Smooth muscle cell of the brain vasculature (primary cell): ENCODE measurements around the gene STARD10.

Source experiments
- DNase-seq: peaks from one replicate; pipeline ENCODE4 v3.0.0-alpha.2; 2012; ENCODE audit warnings: low read depth, low spot score

STARD10 gene

GRCh38 chr11:72763823-72764222 is 30.0 kb downstream of the STARD10 start:
- DNase-seq, result no peak

GRCh38 chr11:72762641-72763304 is 31.1 kb downstream of the STARD10 start:
- DNase-seq, result no peak

DNA sequence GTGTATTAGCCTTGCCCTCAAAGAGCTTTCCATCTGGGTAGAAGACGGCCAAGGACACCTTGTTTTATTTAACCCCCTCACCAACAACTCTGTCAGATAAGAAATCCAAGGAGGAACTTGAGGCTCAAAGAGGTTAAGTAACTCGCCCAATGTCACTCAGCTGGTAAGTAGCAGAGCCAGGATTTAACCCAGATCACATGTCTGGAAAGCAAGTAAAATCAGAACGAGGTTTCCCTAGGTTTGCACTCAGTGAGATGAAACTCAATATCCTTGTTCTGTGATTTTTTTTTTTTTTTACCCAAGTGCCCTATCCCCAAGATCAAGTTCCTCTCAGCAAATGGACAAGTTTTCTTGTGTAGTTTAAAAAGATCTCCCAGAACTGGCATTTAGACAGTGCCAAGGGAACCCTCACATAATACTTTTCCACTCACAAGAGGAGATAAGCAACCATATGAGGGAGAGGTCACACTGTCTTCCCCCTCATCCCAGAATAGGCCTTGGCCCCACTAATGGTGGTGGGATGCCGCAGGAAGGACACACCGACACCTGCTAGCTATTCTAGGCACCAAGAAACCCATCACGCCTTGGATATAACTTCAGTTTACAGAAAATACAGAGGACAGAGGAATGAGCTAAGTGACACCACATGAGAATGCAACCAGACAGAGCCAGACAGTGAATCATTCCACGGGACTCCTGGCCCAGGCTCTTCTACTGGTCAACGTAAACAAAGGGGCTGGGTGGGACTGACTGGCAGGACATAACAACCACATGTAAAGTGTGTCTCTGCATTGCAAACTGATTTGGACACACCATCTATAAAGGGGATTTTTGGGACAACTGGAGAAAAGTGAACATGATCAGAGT is 33.1 kb downstream of the STARD10 start:
- DNase-seq, result no peak

DNA sequence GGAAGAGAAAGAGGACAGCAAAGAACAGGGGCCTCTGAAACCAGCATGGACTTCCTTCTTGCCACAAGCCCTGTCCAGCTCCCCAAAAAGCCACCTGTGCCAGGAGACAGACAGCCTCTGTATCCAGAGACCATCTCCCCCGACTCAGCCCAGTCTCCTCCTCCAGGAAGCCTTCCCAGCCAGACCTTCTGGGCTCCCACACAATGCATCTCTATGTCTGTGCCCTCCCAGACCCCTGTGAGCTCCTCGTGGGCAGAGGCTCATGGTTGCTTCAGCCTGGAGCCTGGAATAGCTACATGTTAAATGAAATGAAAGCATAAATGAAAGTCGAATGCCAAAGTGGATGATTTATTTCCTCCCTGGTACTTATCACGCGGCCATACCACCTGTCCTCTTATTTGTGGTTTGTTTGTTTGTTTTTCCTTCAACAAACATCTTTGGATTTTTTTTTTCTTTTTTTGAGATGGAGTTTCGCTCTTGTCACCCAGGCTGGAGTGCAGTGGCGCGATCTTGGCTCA is 34.3 kb downstream of the STARD10 start:
- DNase-seq, result no peak

DNA sequence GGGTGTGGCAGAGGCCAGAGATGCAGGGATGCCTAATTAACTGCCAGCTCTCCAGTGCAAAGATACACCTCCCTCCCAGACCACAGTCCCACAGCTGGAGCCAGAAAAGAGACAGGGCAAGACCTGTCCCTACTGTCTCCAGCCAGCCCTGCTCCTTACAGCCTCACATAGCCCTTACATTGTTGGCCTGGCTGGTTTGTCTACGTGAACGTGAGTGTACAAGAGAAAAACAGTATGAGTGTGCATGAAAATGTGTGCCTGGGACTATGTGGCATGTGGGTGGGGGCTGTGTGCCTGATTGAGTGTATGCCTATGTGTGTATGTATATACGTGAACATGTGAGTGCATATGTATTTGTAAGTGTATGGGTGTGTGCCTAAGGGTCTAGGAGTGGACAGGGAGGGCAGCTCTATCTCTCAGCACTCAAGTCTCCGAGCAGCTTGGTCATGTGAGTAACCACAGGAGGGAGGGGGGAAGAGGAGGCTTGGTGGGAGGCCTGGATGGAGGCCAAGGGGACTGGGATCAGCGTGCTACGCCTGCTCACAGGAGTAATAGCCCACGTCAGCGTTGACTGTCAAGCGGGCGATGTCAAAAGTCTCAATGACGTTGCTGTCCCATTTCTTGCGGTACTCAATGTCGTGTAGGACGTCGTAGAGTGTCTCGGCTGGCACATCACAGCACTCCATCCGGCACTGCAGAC is 35.0 kb downstream of the STARD10 start:
- DNase-seq, result peak; percentile 85

DNA sequence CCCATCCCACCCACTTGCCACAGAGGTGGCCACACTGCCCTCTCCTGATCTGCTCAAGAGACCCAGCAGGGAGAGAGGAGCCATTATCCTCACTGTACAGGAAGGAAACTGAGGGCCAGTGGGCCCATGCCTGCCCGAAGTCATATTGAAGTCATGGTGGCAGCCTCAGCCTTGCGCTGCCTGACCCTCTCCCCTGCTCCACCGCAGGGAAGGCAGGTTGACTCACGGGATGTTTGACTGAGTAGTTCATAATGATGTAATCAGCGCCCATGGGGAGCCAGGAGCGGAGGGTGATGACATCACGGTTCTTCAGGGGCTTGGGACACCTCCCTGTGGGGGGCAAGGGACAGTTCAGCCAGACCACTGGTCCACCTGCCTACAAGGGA is 35.5 kb downstream of the STARD10 start:
- no peak for DNase-seq

GRCh38 chr11:72755713-72756285 is 38.0 kb downstream of the STARD10 start:
- no peak for DNase-seq

- DNase-seq, result no peak
Measured at GRCh38 chr11:72754544-72755155, 39.2 kb downstream of the STARD10 start.

GRCh38 chr11:72754149-72754543 is 39.7 kb downstream of the STARD10 start:
- DNase-seq, result no peak

DNA sequence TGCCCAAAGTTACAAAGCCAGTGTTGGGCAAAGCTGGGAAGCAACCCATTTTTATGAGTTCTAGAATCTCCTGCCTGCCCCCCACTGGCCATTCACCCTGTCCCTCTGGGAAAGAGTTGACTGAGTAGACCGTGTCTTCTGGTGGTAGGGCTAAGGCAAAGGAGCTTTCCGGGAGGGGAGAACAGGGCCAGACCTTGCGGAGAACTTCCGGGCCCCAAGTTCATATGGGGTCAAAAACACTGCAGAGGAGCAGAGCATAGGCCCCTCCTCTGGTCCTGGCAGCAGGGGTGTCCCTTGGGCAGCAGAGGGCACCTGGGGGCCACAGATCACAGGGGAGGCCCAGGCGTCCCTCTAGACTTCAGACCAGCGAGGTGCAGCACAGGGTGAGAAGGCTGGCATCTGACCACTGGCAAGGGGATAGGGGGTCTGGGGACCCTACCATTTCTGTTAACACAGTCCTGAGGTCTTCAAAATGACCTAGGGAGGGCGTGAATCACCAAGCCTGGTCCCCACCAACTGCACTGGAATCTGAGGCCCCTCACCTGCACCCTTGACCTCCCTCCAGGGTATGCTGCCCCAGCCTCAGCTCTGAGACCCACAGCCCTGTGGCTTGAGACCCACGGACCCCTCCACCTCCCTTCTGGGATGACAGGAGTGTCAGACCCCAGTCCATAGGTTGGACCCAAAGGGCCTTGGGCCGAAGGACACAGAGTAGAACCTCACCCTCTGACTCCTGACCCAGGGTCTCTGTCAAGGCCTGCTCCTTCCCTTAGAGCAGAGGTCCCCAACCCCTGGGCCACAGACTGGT is 40.3 kb downstream of the STARD10 start:
- DNase-seq, result no peak

DNA sequence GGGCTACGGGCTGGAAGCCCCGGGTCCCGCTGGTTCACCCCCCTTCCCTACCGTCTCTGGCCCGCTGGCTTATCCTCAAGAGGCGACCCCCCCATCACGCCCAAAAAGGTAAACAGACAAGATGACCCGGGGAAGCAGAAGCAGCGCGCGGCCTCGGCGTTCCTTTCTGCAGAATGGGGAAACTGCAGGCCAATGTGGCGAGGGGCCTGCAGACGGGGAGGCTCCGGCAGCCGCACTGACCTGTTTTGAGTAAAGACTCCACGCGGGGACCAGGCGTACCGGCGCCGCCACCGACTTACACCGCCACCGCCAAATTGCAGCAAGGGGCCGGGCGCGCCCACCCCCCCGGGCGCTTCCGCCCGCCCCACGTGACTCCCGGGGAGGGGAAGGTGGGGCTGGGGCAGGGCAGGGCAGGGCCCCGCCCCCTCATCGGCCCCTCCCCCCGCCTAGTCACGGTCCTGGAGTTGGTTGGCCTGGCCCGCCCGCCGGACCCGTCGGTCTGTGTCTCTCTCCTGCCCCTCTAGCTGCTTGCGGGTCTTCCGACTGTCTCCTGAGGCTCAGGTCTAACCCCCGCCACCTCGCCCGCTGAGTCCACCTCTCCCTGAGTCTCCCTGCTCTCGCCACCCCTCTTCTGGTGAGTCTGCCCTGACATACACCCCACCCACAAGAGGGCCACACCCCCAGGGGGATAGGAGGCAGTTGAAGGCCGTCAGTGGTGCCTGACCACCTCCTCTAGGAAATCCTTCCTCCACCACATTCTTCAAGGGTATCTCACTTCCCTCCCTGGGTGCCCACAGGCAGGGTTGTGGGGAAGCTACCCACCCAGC is 41.5 kb downstream of the STARD10 start, which contains the start of gene ARAP1:
ARAP1 (minus strand) TSS at position 321 of the 827 bp plus-strand sequence. CDS start 25,280 bp downstream, outside the sequence.
- DNase-seq, result no peak

GRCh38 chr11:72751116-72752087 is 42.4 kb downstream of the STARD10 start:
- DNase-seq, result no peak

- DNase-seq, result no peak
Measured at GRCh38 chr11:72750556-72751115, 43.2 kb downstream of the STARD10 start.

- DNase-seq, result no peak
Measured at GRCh38 chr11:72750086-72750485, 43.8 kb downstream of the STARD10 start.

GRCh38 chr11:72747289-72747855 is 46.5 kb downstream of the STARD10 start:
- DNase-seq, result no peak

DNA sequence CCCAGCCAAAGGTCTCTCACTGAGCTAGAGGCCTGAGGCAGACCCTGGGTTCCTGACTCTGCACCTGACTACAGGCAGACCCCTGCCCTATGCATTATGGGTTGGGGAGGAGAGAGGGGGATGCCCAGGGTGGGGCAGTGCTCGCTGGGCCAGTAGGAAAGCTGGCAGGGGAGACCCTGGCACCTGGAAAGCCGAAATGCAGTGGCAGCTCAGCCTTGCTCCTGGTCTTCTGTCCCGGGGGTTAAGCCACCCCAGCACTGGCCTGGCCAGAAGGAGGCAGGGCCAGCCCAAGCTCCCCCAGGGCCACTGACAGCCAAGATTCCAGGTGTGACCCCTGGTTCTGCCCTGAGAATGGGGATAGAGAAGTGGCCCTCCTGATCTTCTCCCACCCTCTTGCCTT is 47.0 kb downstream of the STARD10 start:
- DNase-seq, result no peak

- DNase-seq, result no peak
Measured at GRCh38 chr11:72745925-72746550, 47.8 kb downstream of the STARD10 start.
